Measurements from ENCODE around the gene FAM53A. TPM values are rescaled to one million over a fixed set of nuclear protein-coding genes. Genes with fewer than 3 reads are reported as not detected.

The FAM53A gene
- total and polyA plus RNA-seq, 10 donors, result 0.60 to 4.3 (median 1.9) TPM

- intact Hi-C loops (cut with DNase I; ENCODE audit: low total_unique reads), result no loop called here
- DNase-seq, result peak; percentile 38
- no peaks in the 10 kb centered on the region for H3K9me3 ChIP-seq
- TF ChIP-seq CTCF (IDR thresholded peaks at IDR 0.05 in 8 of 11, conservative IDR thresholded peaks at IDR 0.05 in 3 of 11) (no peak), POLR2A (IDR thresholded peaks at IDR 0.05) (no peak), POLR2AphosphoS5 (IDR thresholded peaks at IDR 0.05) (no peak)
- no peaks in the 10 kb centered on the region for H3K27me3 ChIP-seq (replicated peaks in 1 of 7)
- peak overlapping the region in 4 of 8 donors; percentile 78 to 87 (median 82) for H3K4me3 ChIP-seq
- WGBS, 5 donors, result 40 to 68% (median 64%) methylated on average over 9 of the region's 9 CpGs
- H3K27ac ChIP-seq, result peak overlapping the region in 7 of 8 donors; percentile 12 to 100 (median 99)
- H3K4me1 ChIP-seq, result peaks cover 48 to 90% (median 86%) of the 10 kb centered on the region in 6 donors
- H3K36me3 ChIP-seq, result peaks cover 0 to 45% (median 17%) of the 10 kb centered on the region in 6 donors
Observed at GRCh38 chr4:1714303-1715001, 30.3 kb upstream of the FAM53A start.

GRCh38 chr4:1713003-1713851, 29.1 kb upstream of the FAM53A start:
- peak in 1 of 11 experiments; percentile 22 for TF ChIP-seq CTCF (IDR thresholded peaks at IDR 0.05 in 8 of 11, conservative IDR thresholded peaks at IDR 0.05 in 3 of 11)
- no peak for TF ChIP-seq POLR2AphosphoS5 (IDR thresholded peaks at IDR 0.05)
- H3K27ac ChIP-seq, result peak overlapping the region; percentile 97 to 100 (median 99)
- peaks cover 45 to 90% (median 86%) of the 10 kb centered on the region in 6 donors for H3K4me1 ChIP-seq
- intact Hi-C loops (cut with DNase I; ENCODE audit: low total_unique reads), result no loop called here
- DNase-seq, result no peak
- H3K27me3 ChIP-seq (replicated peaks in 1 of 7), result no peaks in the 10 kb centered on the region
- no peaks in the 10 kb centered on the region for H3K9me3 ChIP-seq
- peak overlapping the region; percentile 66 to 87 (median 82) for H3K4me3 ChIP-seq
- 10 to 19% (median 15%) methylated on average over 30 to 35 of the region's 35 CpGs for WGBS, 5 donors
- peaks cover 0 to 40% (median 16%) of the 10 kb centered on the region in 6 donors for H3K36me3 ChIP-seq

GRCh38 chr4:1712216-1713002, 28.3 kb upstream of the FAM53A start, which contains the start of gene SLBP:
TSS of gene SLBP (minus strand) at chr4:1712319. CDS start at chr4:1712188, 131 bp downstream.
- peak within 1 kb of the TSS; percentile 97 to 100 (median 99) for H3K27ac ChIP-seq
- 0% methylated on average over 24 to 98 of the region's 98 CpGs for WGBS, 5 donors
- peaks cover 0 to 32% (median 9%) of the 10 kb centered on the region in 6 donors for H3K36me3 ChIP-seq
- no peaks in the 10 kb centered on the region for H3K27me3 ChIP-seq (replicated peaks in 1 of 7)
- H3K9me3 ChIP-seq, result no peaks in the 10 kb centered on the region
- DNase-seq, result peak; percentile 100
- peak; percentile 24 to 76 (median 36) for TF ChIP-seq POLR2A (IDR thresholded peaks at IDR 0.05)
- TF ChIP-seq POLR2AphosphoS5 (IDR thresholded peaks at IDR 0.05), result peak; percentile 85 to 93 (median 92)
- TF ChIP-seq CTCF (IDR thresholded peaks at IDR 0.05 in 8 of 11, conservative IDR thresholded peaks at IDR 0.05 in 3 of 11), result peak in 2 of 11 experiments; percentile 28 to 31
- peaks cover 43 to 90% (median 80%) of the 10 kb centered on the region in 6 donors for H3K4me1 ChIP-seq
- intact Hi-C loops (cut with DNase I; ENCODE audit: low total_unique reads), result no loop called here
- H3K4me3 ChIP-seq, result peak within 1 kb of the TSS; percentile 66 to 87 (median 82)
